ENCODE results near the gene TBCE. TPM values are rescaled to one million over a fixed set of nuclear protein-coding genes. Genes with fewer than 3 reads are reported as not detected.
A peak's percentile ranks its signal among the peaks of the same experiment; 100 is the strongest.

TBCE gene
- total RNA-seq, result 10 to 100 TPM; 27.7 to 37.3 TPM

GRCh38 chr1:235367000-235367908 is at the start of gene TBCE:
Gene TBCE (plus strand): TSS chr1:235367427. CDS start chr1:235380050, 12,623 bp downstream.
- DNase-seq, result peak; percentile 91 to 94
- peak; percentile 98 for ATAC-seq (replicated peaks in 1 of 2)
- Mint-ChIP-seq H3K9me3 (no peaks in the 10 kb centered on the region), H3K36me3 (ENCODE audit: insufficient read depth in 2 of 2) (peaks cover 0 to 5% of the 10 kb centered on the region in 2 donors), H3K27ac (peak within 1 kb of the TSS; percentile 95), H3K4me1 (ENCODE audit: low read depth) (peaks cover 39% of the 10 kb centered on the region), H3K4me3 (peak within 1 kb of the TSS; percentile 97 to 99), H3K27me3 (ENCODE audit: low read depth) (no peaks in the 10 kb centered on the region)

GRCh38 chr1:235319255-235319654 is 48.0 kb upstream of the TBCE start:
- no peaks in the 10 kb centered on the region for H3K27me3 Mint-ChIP-seq (ENCODE audit: low read depth)
- ATAC-seq (replicated peaks in 1 of 2) (no peak), DNase-seq (no peak)
- H3K36me3 Mint-ChIP-seq (ENCODE audit: insufficient read depth in 2 of 2), result peaks cover 14 to 24% of the 10 kb centered on the region in 2 donors
- H3K4me1 Mint-ChIP-seq (ENCODE audit: low read depth), result peaks cover 84% of the 10 kb centered on the region
- no peak overlapping the region for H3K27ac Mint-ChIP-seq
- no peaks in the 10 kb centered on the region for H3K9me3 Mint-ChIP-seq
- no peak overlapping the region for H3K4me3 Mint-ChIP-seq

GRCh38 chr1:235320521-235321179 is 46.6 kb upstream of the TBCE start:
- DNase-seq (no peak), ATAC-seq (replicated peaks in 1 of 2) (peak; percentile 26 to 32)
- Mint-ChIP-seq H3K27me3 (ENCODE audit: low read depth) (no peaks in the 10 kb centered on the region), H3K9me3 (no peaks in the 10 kb centered on the region), H3K4me3 (peak overlapping the region in 1 of 2 donors; percentile 22), H3K27ac (peak overlapping the region; percentile 56), H3K4me1 (ENCODE audit: low read depth) (peaks cover 84% of the 10 kb centered on the region), H3K36me3 (ENCODE audit: insufficient read depth in 2 of 2) (peaks cover 14 to 26% of the 10 kb centered on the region in 2 donors)

- peaks cover 70% of the 10 kb centered on the region for H3K4me1 Mint-ChIP-seq (ENCODE audit: low read depth)
- no peaks in the 10 kb centered on the region for H3K27me3 Mint-ChIP-seq (ENCODE audit: low read depth)
- ATAC-seq (replicated peaks in 1 of 2) (no peak), DNase-seq (no peak)
- H3K9me3 Mint-ChIP-seq, result no peaks in the 10 kb centered on the region
- peak overlapping the region; percentile 81 to 87 for H3K4me3 Mint-ChIP-seq
- peak overlapping the region; percentile 64 for H3K27ac Mint-ChIP-seq
- H3K36me3 Mint-ChIP-seq (ENCODE audit: insufficient read depth in 2 of 2), result peaks cover 17 to 30% of the 10 kb centered on the region in 2 donors
Observed at GRCh38 chr1:235324296-235324695, 42.9 kb upstream of the TBCE start.

- Mint-ChIP-seq H3K36me3 (ENCODE audit: insufficient read depth in 2 of 2) (peaks cover 17 to 30% of the 10 kb centered on the region in 2 donors), H3K27me3 (ENCODE audit: low read depth) (no peaks in the 10 kb centered on the region), H3K27ac (peak overlapping the region; percentile 98), H3K4me1 (ENCODE audit: low read depth) (peaks cover 61% of the 10 kb centered on the region), H3K4me3 (peak overlapping the region; percentile 87 to 99), H3K9me3 (no peaks in the 10 kb centered on the region)
- no peak for DNase-seq
- ATAC-seq (replicated peaks in 1 of 2), result no peak
Observed at GRCh38 chr1:235325139-235325538, 42.1 kb upstream of the TBCE start.

GRCh38 chr1:235325854-235326253 is 41.4 kb upstream of the TBCE start:
- no peaks in the 10 kb centered on the region for H3K27me3 Mint-ChIP-seq (ENCODE audit: low read depth)
- no peaks in the 10 kb centered on the region for H3K9me3 Mint-ChIP-seq
- no peak for ATAC-seq (replicated peaks in 1 of 2)
- H3K36me3 Mint-ChIP-seq (ENCODE audit: insufficient read depth in 2 of 2), result peaks cover 13 to 23% of the 10 kb centered on the region in 2 donors
- peak overlapping the region; percentile 98 for H3K27ac Mint-ChIP-seq
- H3K4me1 Mint-ChIP-seq (ENCODE audit: low read depth), result peaks cover 54% of the 10 kb centered on the region
- no peak for DNase-seq
- peak overlapping the region; percentile 87 to 99 for H3K4me3 Mint-ChIP-seq

GRCh38 chr1:235326719-235327558 is 40.3 kb upstream of the TBCE start:
- H3K4me3 Mint-ChIP-seq, result peak overlapping the region; percentile 87 to 99
- ATAC-seq (replicated peaks in 1 of 2) (peak; percentile 24 to 30), DNase-seq (peak; percentile 76 to 83)
- no peaks in the 10 kb centered on the region for H3K9me3 Mint-ChIP-seq
- peaks cover 13 to 19% of the 10 kb centered on the region in 2 donors for H3K36me3 Mint-ChIP-seq (ENCODE audit: insufficient read depth in 2 of 2)
- peak overlapping the region; percentile 98 for H3K27ac Mint-ChIP-seq
- H3K27me3 Mint-ChIP-seq (ENCODE audit: low read depth), result no peaks in the 10 kb centered on the region
- peaks cover 43% of the 10 kb centered on the region for H3K4me1 Mint-ChIP-seq (ENCODE audit: low read depth)

- Mint-ChIP-seq H3K36me3 (ENCODE audit: insufficient read depth in 2 of 2) (peaks cover 8 to 14% of the 10 kb centered on the region in 2 donors), H3K27ac (peak within 1 kb of the TSS; percentile 98), H3K4me1 (ENCODE audit: low read depth) (peaks cover 36% of the 10 kb centered on the region), H3K4me3 (peak within 1 kb of the TSS; percentile 87 to 99), H3K9me3 (no peaks in the 10 kb centered on the region), H3K27me3 (ENCODE audit: low read depth) (no peaks in the 10 kb centered on the region)
- peak; percentile 4 to 5 for ATAC-seq (replicated peaks in 1 of 2)
- no peak for DNase-seq
Observed at GRCh38 chr1:235327559-235328270, 39.5 kb upstream of the TBCE start, which contains the start of gene ARID4B. Gene ARID4B (minus strand): TSS chr1:235328179. CDS start chr1:235326919, 1,260 bp downstream.

- H3K4me1 Mint-ChIP-seq (ENCODE audit: low read depth), result peaks cover 29% of the 10 kb centered on the region
- no peak within 1 kb of the TSS for H3K4me3 Mint-ChIP-seq
- H3K36me3 Mint-ChIP-seq (ENCODE audit: insufficient read depth in 2 of 2), result peaks cover 8 to 14% of the 10 kb centered on the region in 2 donors
- DNase-seq (peak; percentile 96 to 97), ATAC-seq (replicated peaks in 1 of 2) (peak; percentile 78 to 81)
- no peaks in the 10 kb centered on the region for H3K9me3 Mint-ChIP-seq
- no peaks in the 10 kb centered on the region for H3K27me3 Mint-ChIP-seq (ENCODE audit: low read depth)
- H3K27ac Mint-ChIP-seq, result no peak within 1 kb of the TSS
Observed at GRCh38 chr1:235328271-235329138, 38.7 kb upstream of the TBCE start, which contains the start of gene GGPS1. Gene GGPS1 (plus strand): TSS chr1:235328570. CDS start chr1:235335265, 6,695 bp downstream.

- ATAC-seq (replicated peaks in 1 of 2) (peak; percentile 21 to 23), DNase-seq (peak; percentile 60 to 67)
- Mint-ChIP-seq H3K27me3 (ENCODE audit: low read depth) (no peaks in the 10 kb centered on the region), H3K36me3 (ENCODE audit: insufficient read depth in 2 of 2) (peaks cover 8 to 14% of the 10 kb centered on the region in 2 donors), H3K4me3 (no peak overlapping the region), H3K27ac (no peak overlapping the region), H3K4me1 (ENCODE audit: low read depth) (peaks cover 29% of the 10 kb centered on the region), H3K9me3 (no peaks in the 10 kb centered on the region)
Observed at GRCh38 chr1:235329139-235329902, 37.9 kb upstream of the TBCE start.

- no peak overlapping the region for H3K27ac Mint-ChIP-seq
- H3K36me3 Mint-ChIP-seq (ENCODE audit: insufficient read depth in 2 of 2), result peaks cover 8 to 13% of the 10 kb centered on the region in 2 donors
- H3K4me1 Mint-ChIP-seq (ENCODE audit: low read depth), result peaks cover 18% of the 10 kb centered on the region
Observed at GRCh38 chr1:235330918-235331285, 36.3 kb upstream of the TBCE start.

More at GRCh38 chr1:235330918-235331285, 36.3 kb upstream of the TBCE start:
- no peak overlapping the region for H3K4me3 Mint-ChIP-seq
- ATAC-seq (replicated peaks in 1 of 2) (no peak), DNase-seq (no peak)
- no peaks in the 10 kb centered on the region for H3K9me3 Mint-ChIP-seq
- no peaks in the 10 kb centered on the region for H3K27me3 Mint-ChIP-seq (ENCODE audit: low read depth)
